Spleen (tissue), 7 donors: ENCODE data around the gene SEMA3E.

Experiments
- POLR2A ChIP-seq, 3 donors: fragments of 450-650 bp; IDR thresholded peaks; one replicate each; pipeline ENCODE4 v1.5.1; 2017; ENCODE audit warnings: antibody characterized with exemption in 3 of 3, mild to moderate bottlenecking in 1 of 3
- POLR2AphosphoS5 ChIP-seq, 3 donors: sonication (generic); formaldehyde crosslinking; IDR thresholded peaks; one replicate each; pipeline ENCODE4 v1.5.1; 2017; ENCODE audit warnings: antibody characterized with exemption in 3 of 3
- TF ChIP-seq, protein P1 (sequence below), 11 experiments: fragments of 200-600 bp in 7 of 11; fragments of 450-650 bp in 4 of 11; sonication (generic) in 4 of 11; IDR thresholded peaks in 8 of 11; conservative IDR thresholded peaks in 3 of 11; 1 replicate in 7 of 11; 2 replicates in 4 of 11; pipeline versions ENCODE4 v1.4.0 to v1.8.0; 2016 to 2021; ENCODE audit warnings: antibody characterized with exemption in 11 of 11, inconsistent platforms in 4 of 11, mild to moderate bottlenecking in 1 of 11
- donor health status: DM: no; HTN: no; CAD: no; lungs with moderate emphysema.
- donor health status: DM: no; HTN: no; CAD: no.
- donor health status: DM: no; HTN: no; CAD: no.

DNA sequence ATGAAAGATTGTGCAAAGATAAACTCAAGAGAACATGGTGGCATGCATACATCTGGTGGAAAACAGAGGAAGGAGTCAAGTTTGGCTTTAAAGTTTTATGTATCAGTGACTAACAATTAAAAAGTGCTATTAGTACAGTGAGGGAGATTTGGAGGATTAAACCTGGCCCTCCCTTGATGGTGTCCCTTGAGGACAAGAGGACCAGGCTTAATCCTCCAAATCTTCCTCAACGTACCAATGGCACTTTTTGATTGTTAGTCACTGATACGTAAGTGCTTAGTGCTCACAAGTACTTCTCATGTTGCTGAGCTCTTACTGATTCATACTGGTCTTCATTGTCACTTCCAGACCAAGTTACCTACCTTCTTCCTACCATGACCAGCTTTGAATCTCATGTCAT lies 47.2 kb upstream of the SEMA3E start:
- TF ChIP-seq, protein P1, sequence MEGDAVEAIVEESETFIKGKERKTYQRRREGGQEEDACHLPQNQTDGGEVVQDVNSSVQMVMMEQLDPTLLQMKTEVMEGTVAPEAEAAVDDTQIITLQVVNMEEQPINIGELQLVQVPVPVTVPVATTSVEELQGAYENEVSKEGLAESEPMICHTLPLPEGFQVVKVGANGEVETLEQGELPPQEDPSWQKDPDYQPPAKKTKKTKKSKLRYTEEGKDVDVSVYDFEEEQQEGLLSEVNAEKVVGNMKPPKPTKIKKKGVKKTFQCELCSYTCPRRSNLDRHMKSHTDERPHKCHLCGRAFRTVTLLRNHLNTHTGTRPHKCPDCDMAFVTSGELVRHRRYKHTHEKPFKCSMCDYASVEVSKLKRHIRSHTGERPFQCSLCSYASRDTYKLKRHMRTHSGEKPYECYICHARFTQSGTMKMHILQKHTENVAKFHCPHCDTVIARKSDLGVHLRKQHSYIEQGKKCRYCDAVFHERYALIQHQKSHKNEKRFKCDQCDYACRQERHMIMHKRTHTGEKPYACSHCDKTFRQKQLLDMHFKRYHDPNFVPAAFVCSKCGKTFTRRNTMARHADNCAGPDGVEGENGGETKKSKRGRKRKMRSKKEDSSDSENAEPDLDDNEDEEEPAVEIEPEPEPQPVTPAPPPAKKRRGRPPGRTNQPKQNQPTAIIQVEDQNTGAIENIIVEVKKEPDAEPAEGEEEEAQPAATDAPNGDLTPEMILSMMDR (IDR thresholded peaks at IDR 0.05 in 8 of 11, conservative IDR thresholded peaks at IDR 0.05 in 3 of 11), result no peak
- TF ChIP-seq POLR2A (IDR thresholded peaks at IDR 0.05), result no peak
- TF ChIP-seq POLR2AphosphoS5 (IDR thresholded peaks at IDR 0.05), result no peak
